Prostate gland (tissue), 2 donors: ENCODE data around the gene FBXW10B. TPM values are rescaled to one million over a fixed set of nuclear protein-coding genes. Genes with fewer than 3 reads are reported as not detected.
"Not testable (repeated sequence)": the region's sequence is repeated elsewhere in the genome, so short reads cannot be mapped to it uniquely, and the experiment has no call there.

Experiments
- DNase-seq: peaks from one replicate; pipeline ENCODE4 v3.0.0-alpha.2; 2019; ENCODE audit warnings: low spot score
- H3K27ac ChIP-seq, 2 donors: fragments of 200-600 bp; sonication (generic); 2 replicates each; pipeline ENCODE4 v1.5.1; 2017 to 2019
- H3K27me3 ChIP-seq: fragments of 200-600 bp; sonication (generic); replicated peaks from 2 replicates; pipeline ENCODE4 v1.5.1; 2019; ENCODE audit not compliant: insufficient read depth
- H3K36me3 ChIP-seq, 2 donors: fragments of 200-600 bp; sonication (generic); 1 replicate in 1 of 2; 2 replicates in 1 of 2; pipeline versions ENCODE4 v1.5.1 to v1.8.1; 2017 to 2019
- H3K4me1 ChIP-seq: fragments of 200-600 bp; sonication (generic); replicated peaks from 2 replicates; pipeline ENCODE4 v1.5.1; 2019
- H3K4me3 ChIP-seq, 2 donors: fragments of 200-600 bp; sonication (generic); 2 replicates each; pipeline ENCODE4 v1.5.1; 2017 to 2019
- H3K9me3 ChIP-seq: fragments of 200-600 bp; sonication (generic); 2 replicates; pipeline ENCODE4 v1.5.1; 2017
- CTCF ChIP-seq, 4 experiments: fragments of 200-600 bp in 2 of 4; fragments of 450-650 bp in 2 of 4; sonication (generic) in 2 of 4; IDR thresholded peaks; 1 replicate in 3 of 4; 2 replicates in 1 of 4; pipeline ENCODE4 v1.5.1; 2016 to 2019; ENCODE audit warnings: antibody characterized with exemption in 4 of 4, mild to moderate bottlenecking in 2 of 4, moderate library complexity in 2 of 4
- POLR2A ChIP-seq: fragments of 450-650 bp; IDR thresholded peaks from one replicate; pipeline ENCODE4 v1.6.1; 2016; ENCODE audit warnings: antibody characterized with exemption, mild to moderate bottlenecking
- POLR2AphosphoS5 ChIP-seq: sonication (generic); formaldehyde crosslinking; IDR thresholded peaks from one replicate; pipeline ENCODE4 v1.6.1; 2017; ENCODE audit warnings: antibody characterized with exemption
- whole genome bisulfite sequencing: methylation state at CpG from one replicate; pipeline ENCODE4 v1.1.5; 2018; 5-methylcytosine and 5-hydroxymethylcytosine counted together
- intact Hi-C: fragments of 100-400 bp; cut with DNase I; formaldehyde crosslinking; loops from one replicate; pipeline ENCODE4 v1.14.2; 2022
- total RNA-seq, 2 donors: library from RNA; depleted of rRNA; stranded (reverse); fragments of >200 nt; gene quantifications; one replicate each; pipeline ENCODE4 v1.1.0, GENCODE V29; 2016

FBXW10B gene
- total RNA-seq, 2 donors from 2014 or later = 5.1 TPM; not detected in 1

- no peak for TF ChIP-seq POLR2AphosphoS5
- TF ChIP-seq CTCF (IDR thresholded peaks at IDR 0.05) = no peak
- TF ChIP-seq POLR2A = no peak
- Histone ChIP-seq H3K36me3 (no peaks in the 10 kb centered on the region), H3K27me3 (no peaks in the 10 kb centered on the region), H3K4me3 (no peak overlapping the region), H3K9me3 (no peaks in the 10 kb centered on the region), H3K4me1 (peaks cover 7% of the 10 kb centered on the region), H3K27ac (no peak overlapping the region)
- DNase-seq = no peak
- 84% methylated on average over 5 of the region's 5 CpGs for WGBS
- intact Hi-C loops = no loop called here
Measured at GRCh38 chr17:15648386-15648785, 28.9 kb upstream of the FBXW10B start.

- intact Hi-C loops, H3K4me3 ChIP-seq, H3K4me1 ChIP-seq, DNase-seq, H3K9me3 ChIP-seq, H3K36me3 ChIP-seq, H3K27me3 ChIP-seq: not testable (repeated sequence)
- 13% methylated on average over 5 of the region's 5 CpGs for WGBS
- peak overlapping the region in 1 of 2 donors; percentile 36 for H3K27ac ChIP-seq
Measured at GRCh38 chr17:15645942-15646312, 26.4 kb upstream of the FBXW10B start.

GRCh38 chr17:15645099-15645941, 25.8 kb upstream of the FBXW10B start:
- H3K27ac ChIP-seq = peak overlapping the region in 1 of 2 donors; percentile 36
- H3K27me3 ChIP-seq, H3K9me3 ChIP-seq, H3K4me1 ChIP-seq, H3K36me3 ChIP-seq, DNase-seq, H3K4me3 ChIP-seq, intact Hi-C loops: not testable (repeated sequence)
- WGBS = 32% methylated on average over 10 of the region's 10 CpGs

- 27% methylated on average over 5 of the region's 12 CpGs for WGBS
- H3K27ac ChIP-seq, DNase-seq: not testable (repeated sequence)
Measured at GRCh38 chr17:15642505-15643251, 23.2 kb upstream of the FBXW10B start.

GRCh38 chr17:15642014-15642413, 22.5 kb upstream of the FBXW10B start:
- H3K27me3 ChIP-seq, intact Hi-C loops, H3K9me3 ChIP-seq, H3K36me3 ChIP-seq, H3K4me1 ChIP-seq, H3K4me3 ChIP-seq, DNase-seq, H3K27ac ChIP-seq: not testable (repeated sequence)
- 97% methylated on average over 4 of the region's 4 CpGs for WGBS

More at GRCh38 chr17:15642505-15643251, 23.2 kb upstream of the FBXW10B start:
- H3K9me3 ChIP-seq, intact Hi-C loops, H3K27me3 ChIP-seq, H3K36me3 ChIP-seq, H3K4me3 ChIP-seq, H3K4me1 ChIP-seq: not testable (repeated sequence)

- H3K9me3 ChIP-seq, intact Hi-C loops, H3K4me1 ChIP-seq, H3K27me3 ChIP-seq, H3K36me3 ChIP-seq, DNase-seq, H3K4me3 ChIP-seq, H3K27ac ChIP-seq: not testable (repeated sequence)
- 88% methylated on average over 2 of the region's 2 CpGs for WGBS
Measured at GRCh38 chr17:15630930-15631453, 11.5 kb upstream of the FBXW10B start.

- H3K27ac ChIP-seq, H3K4me3 ChIP-seq, intact Hi-C loops, H3K4me1 ChIP-seq, H3K36me3 ChIP-seq, DNase-seq, H3K9me3 ChIP-seq, H3K27me3 ChIP-seq: not testable (repeated sequence)
- 85% methylated on average over 7 of the region's 7 CpGs for WGBS
Measured at GRCh38 chr17:15629991-15630390, 10.5 kb upstream of the FBXW10B start.

GRCh38 chr17:15623661-15624209, 4.2 kb upstream of the FBXW10B start:
- H3K4me1 ChIP-seq, H3K9me3 ChIP-seq, H3K4me3 ChIP-seq, H3K27me3 ChIP-seq, DNase-seq, intact Hi-C loops, H3K27ac ChIP-seq, H3K36me3 ChIP-seq: not testable (repeated sequence)
- WGBS = 72% methylated on average over 3 of the region's 3 CpGs

- H3K36me3 ChIP-seq, DNase-seq, H3K4me3 ChIP-seq, H3K9me3 ChIP-seq, H3K4me1 ChIP-seq, H3K27ac ChIP-seq, H3K27me3 ChIP-seq, intact Hi-C loops: not testable (repeated sequence)
- 88% methylated on average over 3 of the region's 4 CpGs for WGBS
Measured at GRCh38 chr17:15623255-15623654, 3.8 kb upstream of the FBXW10B start.

GRCh38 chr17:15622124-15622523, 2.6 kb upstream of the FBXW10B start:
- H3K36me3 ChIP-seq, H3K4me3 ChIP-seq, H3K9me3 ChIP-seq, H3K27me3 ChIP-seq, intact Hi-C loops, DNase-seq, H3K27ac ChIP-seq, H3K4me1 ChIP-seq: not testable (repeated sequence)
- WGBS = 92% methylated on average over 2 of the region's 8 CpGs

GRCh38 chr17:15616828-15617227, 2.7 kb downstream of the FBXW10B start:
- H3K4me3 ChIP-seq, intact Hi-C loops, H3K36me3 ChIP-seq, H3K27me3 ChIP-seq, H3K27ac ChIP-seq, H3K4me1 ChIP-seq, H3K9me3 ChIP-seq, DNase-seq: not testable (repeated sequence)
- WGBS = 69% methylated on average over 4 of the region's 4 CpGs
